Measurements from ENCODE around the gene FNBP1L. TPM values are rescaled to one million over a fixed set of nuclear protein-coding genes. Genes with fewer than 3 reads are reported as not detected.

Gene FNBP1L
- total and polyA plus RNA-seq, 2 donors from 2014 or later = 32.7 to 57.3 TPM

- no peaks in the 10 kb centered on the region for H3K27me3 ChIP-seq (ENCODE audit: control insufficient read depth, insufficient read depth, low read length)
- H3K9me3 ChIP-seq (ENCODE audit: control insufficient read depth in 2 of 3, insufficient read depth in 1 of 3, low read length in 3 of 3) = no peaks in the 10 kb centered on the region
- no peak overlapping the region for H3K9ac ChIP-seq (ENCODE audit: low read length in 3 of 3)
- FAIRE-seq (no peak), DNase-seq (no peak)
- no peak for TF ChIP-seq CTCF (IDR thresholded peaks at IDR 0.05; ENCODE audit: borderline replicate concordance, extremely low read depth, insufficient read depth)
- H3K36me3 ChIP-seq (ENCODE audit: control insufficient read depth in 2 of 3, insufficient read depth in 3 of 3, low read length in 3 of 3) = no peaks in the 10 kb centered on the region
- no peak overlapping the region for H3K27ac ChIP-seq (ENCODE audit: low read depth in 2 of 2, low read length in 2 of 2)
- H3K4me1 ChIP-seq (ENCODE audit: control insufficient read depth in 2 of 3, insufficient read depth in 2 of 3, low read depth in 1 of 3, low read length in 3 of 3) = peaks cover 0 to 61% (median 36%) of the 10 kb centered on the region in 3 donors
- H3K4me3 ChIP-seq (ENCODE audit: low read length in 3 of 3) = no peak overlapping the region
- intact Hi-C loops (cut with DNase I) = no loop called here
These were observed 153.8 kb downstream of the FNBP1L start for GRCh38 chr1:93601686-93602085.

GRCh38 chr1:93602101-93602500 is 154.2 kb downstream of the FNBP1L start:
- Histone ChIP-seq H3K27ac (ENCODE audit: low read depth in 2 of 2, low read length in 2 of 2) (no peak overlapping the region), H3K27me3 (ENCODE audit: control insufficient read depth, insufficient read depth, low read length) (no peaks in the 10 kb centered on the region), H3K4me1 (ENCODE audit: control insufficient read depth in 2 of 3, insufficient read depth in 2 of 3, low read depth in 1 of 3, low read length in 3 of 3) (peaks cover 0 to 57% (median 36%) of the 10 kb centered on the region in 3 donors), H3K9ac (ENCODE audit: low read length in 3 of 3) (no peak overlapping the region), H3K36me3 (ENCODE audit: control insufficient read depth in 2 of 3, insufficient read depth in 3 of 3, low read length in 3 of 3) (no peaks in the 10 kb centered on the region), H3K4me3 (ENCODE audit: low read length in 3 of 3) (no peak overlapping the region), H3K9me3 (ENCODE audit: control insufficient read depth in 2 of 3, insufficient read depth in 1 of 3, low read length in 3 of 3) (no peaks in the 10 kb centered on the region)
- DNase-seq = no peak
- intact Hi-C loops (cut with DNase I) = no loop called here
- no peak for FAIRE-seq
- TF ChIP-seq CTCF (IDR thresholded peaks at IDR 0.05; ENCODE audit: borderline replicate concordance, extremely low read depth, insufficient read depth) = no peak

GRCh38 chr1:93603106-93603505 is 155.2 kb downstream of the FNBP1L start:
- no peak for FAIRE-seq
- H3K27me3 ChIP-seq (ENCODE audit: control insufficient read depth, insufficient read depth, low read length) = no peaks in the 10 kb centered on the region
- H3K9me3 ChIP-seq (ENCODE audit: control insufficient read depth in 2 of 3, insufficient read depth in 1 of 3, low read length in 3 of 3) = no peaks in the 10 kb centered on the region
- no peak overlapping the region for H3K9ac ChIP-seq (ENCODE audit: low read length in 3 of 3)
- no peak overlapping the region for H3K4me3 ChIP-seq (ENCODE audit: low read length in 3 of 3)
- peaks cover 0 to 59% (median 31%) of the 10 kb centered on the region in 3 donors for H3K4me1 ChIP-seq (ENCODE audit: control insufficient read depth in 2 of 3, insufficient read depth in 2 of 3, low read depth in 1 of 3, low read length in 3 of 3)
- no peak for TF ChIP-seq CTCF (IDR thresholded peaks at IDR 0.05; ENCODE audit: borderline replicate concordance, extremely low read depth, insufficient read depth)
- DNase-seq = no peak
- intact Hi-C loops (cut with DNase I) = no loop called here
- H3K36me3 ChIP-seq (ENCODE audit: control insufficient read depth in 2 of 3, insufficient read depth in 3 of 3, low read length in 3 of 3) = no peaks in the 10 kb centered on the region
- no peak overlapping the region for H3K27ac ChIP-seq (ENCODE audit: low read depth in 2 of 2, low read length in 2 of 2)

- Histone ChIP-seq H3K27me3 (ENCODE audit: control insufficient read depth, insufficient read depth, low read length) (no peaks in the 10 kb centered on the region), H3K36me3 (ENCODE audit: control insufficient read depth in 2 of 3, insufficient read depth in 3 of 3, low read length in 3 of 3) (no peaks in the 10 kb centered on the region), H3K27ac (ENCODE audit: low read depth in 2 of 2, low read length in 2 of 2) (no peak overlapping the region), H3K4me1 (ENCODE audit: control insufficient read depth in 2 of 3, insufficient read depth in 2 of 3, low read depth in 1 of 3, low read length in 3 of 3) (peaks cover 0 to 61% (median 31%) of the 10 kb centered on the region in 3 donors), H3K9ac (ENCODE audit: low read length in 3 of 3) (no peak overlapping the region), H3K4me3 (ENCODE audit: low read length in 3 of 3) (no peak overlapping the region), H3K9me3 (ENCODE audit: control insufficient read depth in 2 of 3, insufficient read depth in 1 of 3, low read length in 3 of 3) (no peaks in the 10 kb centered on the region)
- intact Hi-C loops (cut with DNase I) = no loop called here
- DNase-seq (no peak), FAIRE-seq (no peak)
- TF ChIP-seq CTCF (IDR thresholded peaks at IDR 0.05; ENCODE audit: borderline replicate concordance, extremely low read depth, insufficient read depth) = no peak
These were observed 155.7 kb downstream of the FNBP1L start for GRCh38 chr1:93603601-93604000.

Data from kidney (tissue), 14 donors.